Glutamatergic neuron (in vitro differentiated cells): ENCODE data around the gene ERV3-1. TPM values are rescaled to one million over a fixed set of nuclear protein-coding genes. Genes with fewer than 3 reads are reported as not detected.
A peak's percentile ranks its signal among the peaks of the same experiment; 100 is the strongest.
"Not testable (repeated sequence)": the region's sequence is repeated elsewhere in the genome, so short reads cannot be mapped to it uniquely, and the experiment has no call there.

Source experiments
- DNase-seq: peaks from one replicate; pipeline ENCODE4 v3.0.0; 2022
- H3K27ac Mint-ChIP-seq: one replicate; pipeline ENCODE4 v1.8.0; 2020; ENCODE audit warnings: mild to moderate bottlenecking, mixed read lengths, inconsistent platforms; ENCODE audit not compliant: unreplicated experiment
- H3K27me3 Mint-ChIP-seq: one replicate; pipeline ENCODE4 v1.8.0; 2020; ENCODE audit warnings: mild to moderate bottlenecking, moderate library complexity, mixed read lengths, inconsistent platforms; ENCODE audit not compliant: unreplicated experiment
- H3K36me3 Mint-ChIP-seq: one replicate; pipeline ENCODE4 v1.8.0; 2020; ENCODE audit warnings: mild to moderate bottlenecking, mixed read lengths, inconsistent platforms; ENCODE audit not compliant: unreplicated experiment
- H3K4me1 Mint-ChIP-seq: one replicate; pipeline ENCODE4 v1.8.0; 2020; ENCODE audit warnings: mild to moderate bottlenecking, low read depth, mixed read lengths, inconsistent platforms; ENCODE audit not compliant: unreplicated experiment
- H3K4me3 Mint-ChIP-seq: one replicate; pipeline ENCODE4 v1.8.0; 2020; ENCODE audit warnings: mild to moderate bottlenecking, mixed read lengths, inconsistent platforms; ENCODE audit not compliant: unreplicated experiment
- H3K9me3 Mint-ChIP-seq: one replicate; pipeline ENCODE4 v1.8.0; 2020; ENCODE audit warnings: mild to moderate bottlenecking, moderate library complexity, mixed read lengths, inconsistent platforms; ENCODE audit not compliant: unreplicated experiment
- total RNA-seq: library from RNA; stranded (reverse); fragmentation: NEBNext Ultra II Directional; extraction: Animal tissue kit (Norgen Biotek cat#: 25700); gene quantifications from one replicate; pipeline ENCODE4 v1.2.1, GENCODE V29; 2021; ENCODE audit not compliant: unreplicated experiment
- TF ChIP-seq, protein P1 (sequence below): fragments of 200-600 bp; sonication (generic); IDR thresholded peaks from one replicate; pipeline ENCODE4 v1.5.0; 2021; ENCODE audit not compliant: partially characterized antibody, unreplicated experiment

The ERV3-1 gene
- total RNA-seq, 1 donor from 2014 or later, result 70.6 TPM

GRCh38 chr7:65037740-65038688 lies 31.5 kb upstream of the ERV3-1 start:
- TF ChIP-seq, protein P1, sequence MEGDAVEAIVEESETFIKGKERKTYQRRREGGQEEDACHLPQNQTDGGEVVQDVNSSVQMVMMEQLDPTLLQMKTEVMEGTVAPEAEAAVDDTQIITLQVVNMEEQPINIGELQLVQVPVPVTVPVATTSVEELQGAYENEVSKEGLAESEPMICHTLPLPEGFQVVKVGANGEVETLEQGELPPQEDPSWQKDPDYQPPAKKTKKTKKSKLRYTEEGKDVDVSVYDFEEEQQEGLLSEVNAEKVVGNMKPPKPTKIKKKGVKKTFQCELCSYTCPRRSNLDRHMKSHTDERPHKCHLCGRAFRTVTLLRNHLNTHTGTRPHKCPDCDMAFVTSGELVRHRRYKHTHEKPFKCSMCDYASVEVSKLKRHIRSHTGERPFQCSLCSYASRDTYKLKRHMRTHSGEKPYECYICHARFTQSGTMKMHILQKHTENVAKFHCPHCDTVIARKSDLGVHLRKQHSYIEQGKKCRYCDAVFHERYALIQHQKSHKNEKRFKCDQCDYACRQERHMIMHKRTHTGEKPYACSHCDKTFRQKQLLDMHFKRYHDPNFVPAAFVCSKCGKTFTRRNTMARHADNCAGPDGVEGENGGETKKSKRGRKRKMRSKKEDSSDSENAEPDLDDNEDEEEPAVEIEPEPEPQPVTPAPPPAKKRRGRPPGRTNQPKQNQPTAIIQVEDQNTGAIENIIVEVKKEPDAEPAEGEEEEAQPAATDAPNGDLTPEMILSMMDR, result peak; percentile 31
- peak overlapping the region; percentile 64 for H3K27ac Mint-ChIP-seq

GRCh38 chr7:65036526-65036925 lies 30.0 kb upstream of the ERV3-1 start:
- H3K27ac Mint-ChIP-seq, DNase-seq, H3K4me3 Mint-ChIP-seq, H3K27me3 Mint-ChIP-seq, H3K36me3 Mint-ChIP-seq, H3K4me1 Mint-ChIP-seq: not testable (repeated sequence)
- peaks cover 12% of the 10 kb centered on the region for H3K9me3 Mint-ChIP-seq

More at GRCh38 chr7:65037740-65038688, 31.5 kb upstream of the ERV3-1 start:
- Mint-ChIP-seq H3K9me3 (peaks cover 12% of the 10 kb centered on the region), H3K27me3 (peaks cover 5% of the 10 kb centered on the region), H3K4me3 (peak overlapping the region; percentile 77), H3K4me1 (peaks cover 8% of the 10 kb centered on the region), H3K36me3 (no peaks in the 10 kb centered on the region)
- peak; percentile 93 for DNase-seq

- DNase-seq, H3K36me3 Mint-ChIP-seq, H3K27ac Mint-ChIP-seq, H3K4me3 Mint-ChIP-seq, H3K4me1 Mint-ChIP-seq, H3K27me3 Mint-ChIP-seq: not testable (repeated sequence)
- peaks cover 12% of the 10 kb centered on the region for H3K9me3 Mint-ChIP-seq
Measured at GRCh38 chr7:65035469-65035868, 29.0 kb upstream of the ERV3-1 start.

DNA sequence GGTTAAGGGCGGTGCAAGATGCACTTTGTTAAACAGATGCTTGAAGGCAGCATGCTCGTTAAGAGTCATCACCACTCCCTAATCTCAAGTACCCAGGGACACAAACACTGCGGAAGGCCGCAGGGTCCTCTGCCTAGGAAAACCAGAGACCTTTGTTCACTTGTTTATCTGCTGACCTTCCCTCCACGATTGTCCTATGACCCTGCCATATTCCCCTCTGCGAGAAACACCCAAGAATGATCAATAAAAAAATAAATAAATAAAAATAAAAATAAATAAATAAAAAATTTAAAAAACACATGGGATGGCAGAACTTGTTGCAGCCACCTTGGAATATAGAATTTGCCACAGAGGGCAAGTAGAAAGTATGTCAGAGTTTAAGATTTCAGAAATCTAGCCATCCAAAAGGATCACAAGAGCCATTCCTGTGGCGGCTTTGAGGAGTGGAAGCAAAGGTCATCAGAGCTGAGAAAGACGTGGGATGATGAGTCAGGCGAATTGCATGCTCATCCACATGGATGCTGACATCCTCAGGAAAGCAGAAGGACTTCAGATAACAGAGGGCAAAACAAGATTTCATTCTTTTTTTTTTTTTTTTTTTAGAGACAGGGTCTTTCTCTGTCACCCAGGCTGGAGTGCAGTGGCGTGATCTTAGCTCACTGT lies 27.8 kb upstream of the ERV3-1 start:
- not testable (repeated sequence) for DNase-seq
- peaks cover 11% of the 10 kb centered on the region for H3K9me3 Mint-ChIP-seq

GRCh38 chr7:65033391-65033790 lies 26.9 kb upstream of the ERV3-1 start:
- not testable (repeated sequence) for DNase-seq, H3K4me3 Mint-ChIP-seq, H3K27me3 Mint-ChIP-seq, H3K36me3 Mint-ChIP-seq, H3K4me1 Mint-ChIP-seq, H3K9me3 Mint-ChIP-seq, H3K27ac Mint-ChIP-seq

More for the DNA sequence above, 27.8 kb upstream of the ERV3-1 start:
- H3K36me3 Mint-ChIP-seq, H3K4me1 Mint-ChIP-seq, H3K27ac Mint-ChIP-seq, H3K4me3 Mint-ChIP-seq, H3K27me3 Mint-ChIP-seq: not testable (repeated sequence)

DNA sequence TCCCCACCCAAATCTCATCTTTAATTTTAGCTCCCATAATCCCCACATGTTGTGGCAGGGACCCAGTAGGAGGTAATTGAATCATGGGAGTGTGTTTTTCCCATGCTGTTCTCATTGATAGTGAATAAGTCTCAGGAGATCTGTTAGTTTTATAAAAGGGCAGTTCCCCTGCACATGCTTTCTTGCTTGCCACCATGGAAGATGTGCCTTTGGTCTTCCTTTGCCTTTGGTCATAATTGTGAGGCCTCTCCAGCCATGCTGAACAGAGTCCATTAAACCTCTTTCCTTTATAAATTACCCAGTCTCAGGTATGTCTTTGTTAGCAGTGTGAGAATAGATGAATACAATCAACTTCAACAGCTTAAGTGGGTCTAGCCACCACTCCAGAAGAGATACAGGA lies 18.5 kb upstream of the ERV3-1 start:
- H3K4me3 Mint-ChIP-seq, result not testable (repeated sequence)

DNA sequence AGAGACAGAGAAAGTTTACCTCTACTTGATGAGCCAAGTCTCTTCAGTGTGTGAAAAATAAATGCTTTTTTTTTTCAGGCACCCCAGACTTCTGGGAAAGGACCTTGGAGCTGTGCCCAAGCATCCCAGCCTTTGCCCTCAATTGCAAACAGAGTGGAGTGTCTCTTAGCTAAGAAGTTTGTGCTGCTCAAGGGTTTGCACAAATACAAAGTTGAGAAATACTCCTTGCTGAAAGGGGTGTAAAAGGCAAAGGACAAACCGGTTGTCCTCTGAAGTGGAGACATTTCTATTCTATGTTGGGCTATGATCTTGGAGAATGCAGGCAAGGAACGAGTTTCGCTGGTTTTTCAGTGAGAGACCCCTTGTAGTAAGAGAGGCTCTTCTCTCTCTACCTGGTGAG lies 14.5 kb upstream of the ERV3-1 start:
- DNase-seq, H3K9me3 Mint-ChIP-seq, H3K27me3 Mint-ChIP-seq, H3K4me1 Mint-ChIP-seq, H3K4me3 Mint-ChIP-seq, H3K36me3 Mint-ChIP-seq, H3K27ac Mint-ChIP-seq: not testable (repeated sequence)

More for the DNA sequence above, 18.5 kb upstream of the ERV3-1 start:
- not testable (repeated sequence) for H3K4me1 Mint-ChIP-seq, H3K27ac Mint-ChIP-seq, H3K9me3 Mint-ChIP-seq, DNase-seq, H3K36me3 Mint-ChIP-seq, H3K27me3 Mint-ChIP-seq

- not testable (repeated sequence) for H3K36me3 Mint-ChIP-seq, H3K27ac Mint-ChIP-seq, H3K27me3 Mint-ChIP-seq, DNase-seq, H3K9me3 Mint-ChIP-seq, H3K4me3 Mint-ChIP-seq, H3K4me1 Mint-ChIP-seq
Measured at GRCh38 chr7:65009881-65010280, 3.4 kb upstream of the ERV3-1 start.

- not testable (repeated sequence) for H3K9me3 Mint-ChIP-seq, DNase-seq, H3K27me3 Mint-ChIP-seq, H3K27ac Mint-ChIP-seq, H3K36me3 Mint-ChIP-seq, H3K4me3 Mint-ChIP-seq
- peaks cover 12% of the 10 kb centered on the region for H3K4me1 Mint-ChIP-seq
Measured at GRCh38 chr7:65009394-65009793, 2.9 kb upstream of the ERV3-1 start.

GRCh38 chr7:65007036-65007435 lies 549 bp upstream of the ERV3-1 start:
- Mint-ChIP-seq H3K4me3 (peak overlapping the region; percentile 95), H3K4me1 (peaks cover 12% of the 10 kb centered on the region)
- DNase-seq, result not testable (repeated sequence)

More at GRCh38 chr7:65007036-65007435, 549 bp upstream of the ERV3-1 start:
- not testable (repeated sequence) for H3K27me3 Mint-ChIP-seq, H3K9me3 Mint-ChIP-seq
- H3K27ac Mint-ChIP-seq, result peak overlapping the region; percentile 99
- H3K36me3 Mint-ChIP-seq, result peaks cover 14% of the 10 kb centered on the region
